Activated effector memory CD4-positive, alpha-beta T cell treated with Interleukin-2 at 50 U/mL for 16 hours (primary cell): ENCODE data around the gene WWOX.

Experiments
- DNase-seq: peaks from one replicate; pipeline ENCODE4 v3.0.0-alpha.2; 2020

Gene WWOX

GRCh38 chr16:78445818-78446217 is 346.4 kb downstream of the WWOX start:
- DNase-seq, result no peak

- DNase-seq, result no peak
Observed at GRCh38 chr16:78446486-78446885, 347.0 kb downstream of the WWOX start.

GRCh38 chr16:78446992-78447563 is 347.6 kb downstream of the WWOX start:
- no peak for DNase-seq

- DNase-seq, result no peak
Observed at GRCh38 chr16:78448658-78449271, 349.3 kb downstream of the WWOX start.

- no peak for DNase-seq
Observed at GRCh38 chr16:78450255-78450654, 350.8 kb downstream of the WWOX start.

GRCh38 chr16:78452025-78452555 is 352.6 kb downstream of the WWOX start:
- no peak for DNase-seq

GRCh38 chr16:78455861-78456260 is 356.4 kb downstream of the WWOX start:
- no peak for DNase-seq

- DNase-seq, result no peak
Observed at GRCh38 chr16:78458588-78458987, 359.1 kb downstream of the WWOX start.

- DNase-seq, result no peak
Observed at GRCh38 chr16:78460428-78460827, 361.0 kb downstream of the WWOX start.

- no peak for DNase-seq
Observed at GRCh38 chr16:78461087-78461486, 361.6 kb downstream of the WWOX start.

- no peak for DNase-seq
Observed at GRCh38 chr16:78461496-78462287, 362.2 kb downstream of the WWOX start.

- DNase-seq, result no peak
Observed at GRCh38 chr16:78462288-78463208, 363.1 kb downstream of the WWOX start.

GRCh38 chr16:78463591-78463990 is 364.1 kb downstream of the WWOX start:
- DNase-seq, result no peak

GRCh38 chr16:78464833-78465232 is 365.4 kb downstream of the WWOX start:
- DNase-seq, result no peak

GRCh38 chr16:78465730-78466129 is 366.3 kb downstream of the WWOX start:
- DNase-seq, result no peak

- no peak for DNase-seq
Observed at GRCh38 chr16:78469787-78470186, 370.3 kb downstream of the WWOX start.

GRCh38 chr16:78473031-78473699 is 373.7 kb downstream of the WWOX start:
- DNase-seq, result no peak

GRCh38 chr16:78474762-78475161 is 375.3 kb downstream of the WWOX start:
- DNase-seq, result no peak

GRCh38 chr16:78476615-78477014 is 377.2 kb downstream of the WWOX start:
- no peak for DNase-seq

GRCh38 chr16:78478267-78478861 is 378.9 kb downstream of the WWOX start:
- DNase-seq, result no peak

GRCh38 chr16:78479723-78480122 is 380.3 kb downstream of the WWOX start:
- DNase-seq, result no peak

GRCh38 chr16:78480588-78480987 is 381.1 kb downstream of the WWOX start:
- no peak for DNase-seq
